ENCODE measurements around the gene MEIS2.

Gene MEIS2

GRCh38 chr15:37031198-37031597 is 69.2 kb downstream of the MEIS2 start:
- Histone ChIP-seq H3K4me1 (ENCODE audit: insufficient read depth, low read length) (peaks cover 17% of the 10 kb centered on the region; the same call in 1 of the 2 replicates), H3K9me3 (ENCODE audit: insufficient read depth, low read depth, low read length) (no peaks in the 10 kb centered on the region), H3K4me3 (ENCODE audit: low read length) (no peak overlapping the region), H3K36me3 (ENCODE audit: insufficient read depth, low read depth, low read length) (no peaks in the 10 kb centered on the region), H3K27me3 (ENCODE audit: insufficient read depth, low read length) (no peaks in the 10 kb centered on the region), H3K27ac (ENCODE audit: low read length) (no peak overlapping the region), H3K9ac (ENCODE audit: low read depth, low read length) (no peak overlapping the region)

DNA sequence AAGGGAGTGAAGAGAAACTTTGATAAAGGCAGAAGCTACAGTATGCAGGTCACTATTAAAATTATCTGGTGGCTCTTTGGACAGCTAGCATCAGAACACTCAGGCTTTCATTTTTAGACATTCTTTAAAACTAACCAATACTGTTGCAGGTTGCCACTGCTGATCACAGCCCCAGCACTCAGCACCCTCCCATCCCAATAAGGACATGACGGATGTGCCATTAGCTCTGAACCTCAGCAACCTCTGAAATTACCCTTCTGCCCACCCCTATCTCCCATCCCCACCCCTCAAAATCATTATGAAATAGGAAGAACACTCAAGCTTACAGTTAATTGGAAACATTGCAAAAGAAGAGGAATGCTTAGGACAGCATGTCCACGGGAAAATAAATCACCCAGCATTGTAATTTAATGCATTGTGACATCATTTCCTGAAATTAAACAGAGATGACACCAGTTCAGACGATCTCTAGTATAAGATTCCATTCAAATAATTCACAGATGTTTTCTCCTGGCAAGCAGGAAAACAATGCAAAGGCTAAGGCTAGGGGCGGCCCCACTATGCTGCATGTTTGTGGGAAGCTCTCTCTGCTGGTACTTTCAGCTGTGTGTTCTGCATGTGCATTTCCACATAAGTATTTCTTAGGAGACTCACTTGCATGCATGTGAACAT is 71.6 kb downstream of the MEIS2 start:
- Histone ChIP-seq H3K4me3 (ENCODE audit: low read length) (no peak overlapping the region), H3K27me3 (ENCODE audit: insufficient read depth, low read length) (no peaks in the 10 kb centered on the region), H3K9ac (ENCODE audit: low read depth, low read length) (no peak overlapping the region), H3K9me3 (ENCODE audit: insufficient read depth, low read depth, low read length) (no peaks in the 10 kb centered on the region), H3K4me1 (ENCODE audit: insufficient read depth, low read length) (peaks cover 14% of the 10 kb centered on the region; the same call in 1 of the 2 replicates), H3K36me3 (ENCODE audit: insufficient read depth, low read depth, low read length) (no peaks in the 10 kb centered on the region), H3K27ac (ENCODE audit: low read length) (no peak overlapping the region)

GRCh38 chr15:37020852-37021251 is 79.5 kb downstream of the MEIS2 start:
- Histone ChIP-seq H3K4me3 (ENCODE audit: low read length) (no peak overlapping the region), H3K9me3 (ENCODE audit: insufficient read depth, low read depth, low read length) (no peaks in the 10 kb centered on the region), H3K4me1 (ENCODE audit: insufficient read depth, low read length) (peaks cover 1% of the 10 kb centered on the region; the same call in 1 of the 2 replicates), H3K27me3 (ENCODE audit: insufficient read depth, low read length) (no peaks in the 10 kb centered on the region), H3K27ac (ENCODE audit: low read length) (no peak overlapping the region), H3K9ac (ENCODE audit: low read depth, low read length) (no peak overlapping the region), H3K36me3 (ENCODE audit: insufficient read depth, low read depth, low read length) (no peaks in the 10 kb centered on the region)

DNA sequence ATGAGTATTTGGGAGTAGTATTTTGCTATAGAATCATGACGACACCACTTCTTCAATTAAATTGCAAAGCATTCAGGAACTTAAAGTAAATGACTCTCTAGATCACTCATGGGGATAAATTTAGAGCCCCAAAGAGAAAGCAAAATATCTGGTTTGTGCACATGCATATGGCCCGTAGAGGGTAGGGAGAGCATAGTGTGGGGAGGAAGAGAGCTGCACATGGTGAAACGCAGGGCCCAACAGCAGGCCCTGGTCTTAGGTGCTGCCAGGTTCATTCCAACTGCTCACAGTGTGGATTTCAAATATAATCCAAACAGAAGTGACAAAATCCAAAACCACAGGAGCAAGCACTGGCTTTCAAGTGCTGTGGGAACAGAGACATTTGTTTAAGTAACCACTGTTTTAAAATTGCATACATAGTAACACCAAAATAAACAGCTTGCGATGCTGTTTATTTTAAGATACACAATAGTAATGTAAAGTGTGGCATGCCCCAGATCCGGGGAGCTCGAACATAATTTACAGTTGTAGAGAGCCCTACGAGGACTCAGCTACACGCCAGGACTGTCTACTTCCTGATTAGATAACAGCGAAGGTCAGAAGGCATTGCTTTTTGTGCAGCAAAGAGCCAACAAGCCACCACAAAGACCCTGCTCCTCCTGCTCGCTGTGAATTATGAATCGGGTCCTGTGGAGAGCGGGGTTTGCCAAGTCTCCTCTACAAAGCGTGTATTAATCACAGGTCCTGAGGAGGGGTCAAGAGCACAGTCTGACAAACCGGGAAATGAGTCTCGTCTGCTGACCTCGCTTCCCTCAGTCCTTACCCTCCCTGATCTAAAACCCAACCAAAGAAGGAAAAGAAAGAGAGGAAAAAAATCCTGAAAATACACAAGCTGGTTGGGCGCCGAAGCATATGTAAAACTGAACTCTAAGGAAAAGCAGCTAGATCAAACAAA is 80.6 kb downstream of the MEIS2 start:
- no peak overlapping the region for H3K4me3 ChIP-seq (ENCODE audit: low read length)
- H3K4me1 ChIP-seq (ENCODE audit: insufficient read depth, low read length), result peaks cover 7% of the 10 kb centered on the region; the same call in 1 of the 2 replicates
- H3K36me3 ChIP-seq (ENCODE audit: insufficient read depth, low read depth, low read length), result no peaks in the 10 kb centered on the region
- H3K9me3 ChIP-seq (ENCODE audit: insufficient read depth, low read depth, low read length), result no peaks in the 10 kb centered on the region
- H3K27me3 ChIP-seq (ENCODE audit: insufficient read depth, low read length), result no peaks in the 10 kb centered on the region
- no peak overlapping the region for H3K9ac ChIP-seq (ENCODE audit: low read depth, low read length)
- H3K27ac ChIP-seq (ENCODE audit: low read length), result no peak overlapping the region

GRCh38 chr15:37017031-37017625 is 83.2 kb downstream of the MEIS2 start:
- no peaks in the 10 kb centered on the region for H3K36me3 ChIP-seq (ENCODE audit: insufficient read depth, low read depth, low read length)
- H3K9me3 ChIP-seq (ENCODE audit: insufficient read depth, low read depth, low read length), result no peaks in the 10 kb centered on the region
- no peak overlapping the region for H3K27ac ChIP-seq (ENCODE audit: low read length)
- no peak overlapping the region for H3K9ac ChIP-seq (ENCODE audit: low read depth, low read length)
- H3K27me3 ChIP-seq (ENCODE audit: insufficient read depth, low read length), result no peaks in the 10 kb centered on the region
- no peak overlapping the region for H3K4me3 ChIP-seq (ENCODE audit: low read length)
- peaks cover 10% of the 10 kb centered on the region; the same call in 1 of the 2 replicates for H3K4me1 ChIP-seq (ENCODE audit: insufficient read depth, low read length)

DNA sequence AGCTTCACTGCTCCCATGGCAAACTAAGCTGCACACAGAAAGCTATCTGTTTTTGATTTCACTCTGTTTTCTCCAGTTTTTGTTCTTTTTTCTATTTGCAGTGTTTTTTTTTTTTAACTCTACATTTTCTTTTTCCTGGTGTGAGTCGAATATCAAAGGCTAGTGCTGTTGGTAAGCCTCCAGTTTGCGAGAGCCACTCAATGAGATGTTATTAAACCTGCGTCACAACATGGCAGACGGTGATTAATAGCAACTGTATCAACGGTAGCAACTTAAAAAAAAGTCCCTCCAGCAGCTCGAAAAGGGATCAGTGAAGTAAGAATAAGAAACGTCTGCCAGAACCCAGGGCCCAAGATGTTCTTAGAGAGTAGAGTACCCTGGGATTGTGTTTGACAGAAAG is 84.1 kb downstream of the MEIS2 start:
- Histone ChIP-seq H3K4me1 (ENCODE audit: insufficient read depth, low read length) (peaks cover 10% of the 10 kb centered on the region; the same call in 1 of the 2 replicates), H3K36me3 (ENCODE audit: insufficient read depth, low read depth, low read length) (no peaks in the 10 kb centered on the region), H3K9me3 (ENCODE audit: insufficient read depth, low read depth, low read length) (no peaks in the 10 kb centered on the region), H3K4me3 (ENCODE audit: low read length) (no peak overlapping the region), H3K27ac (ENCODE audit: low read length) (no peak overlapping the region), H3K27me3 (ENCODE audit: insufficient read depth, low read length) (no peaks in the 10 kb centered on the region), H3K9ac (ENCODE audit: low read depth, low read length) (no peak overlapping the region)

DNA sequence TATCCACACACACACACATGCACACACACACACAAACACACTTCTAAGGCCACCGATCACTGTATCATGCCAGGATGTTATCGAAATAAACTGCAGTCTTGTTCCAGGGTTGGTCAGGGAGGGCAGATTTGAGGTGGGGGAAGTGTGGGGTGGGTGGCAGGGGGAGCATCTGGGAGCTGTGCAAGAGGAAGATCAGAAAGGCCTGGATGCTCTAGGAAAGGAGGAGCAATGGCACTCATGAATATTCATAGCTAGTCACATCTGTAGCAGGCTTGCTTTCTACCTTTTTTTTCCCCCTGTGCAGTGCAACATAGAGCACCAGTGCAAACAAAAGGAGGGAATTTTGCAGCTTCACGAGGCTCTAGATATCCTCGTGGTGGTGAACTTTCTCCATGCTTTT is 84.9 kb downstream of the MEIS2 start:
- Histone ChIP-seq H3K4me1 (ENCODE audit: insufficient read depth, low read length) (peaks cover 10% of the 10 kb centered on the region; the same call in 1 of the 2 replicates), H3K9me3 (ENCODE audit: insufficient read depth, low read depth, low read length) (no peaks in the 10 kb centered on the region), H3K4me3 (ENCODE audit: low read length) (no peak overlapping the region), H3K36me3 (ENCODE audit: insufficient read depth, low read depth, low read length) (no peaks in the 10 kb centered on the region), H3K9ac (ENCODE audit: low read depth, low read length) (no peak overlapping the region), H3K27me3 (ENCODE audit: insufficient read depth, low read length) (no peaks in the 10 kb centered on the region), H3K27ac (ENCODE audit: low read length) (no peak overlapping the region)

DNA sequence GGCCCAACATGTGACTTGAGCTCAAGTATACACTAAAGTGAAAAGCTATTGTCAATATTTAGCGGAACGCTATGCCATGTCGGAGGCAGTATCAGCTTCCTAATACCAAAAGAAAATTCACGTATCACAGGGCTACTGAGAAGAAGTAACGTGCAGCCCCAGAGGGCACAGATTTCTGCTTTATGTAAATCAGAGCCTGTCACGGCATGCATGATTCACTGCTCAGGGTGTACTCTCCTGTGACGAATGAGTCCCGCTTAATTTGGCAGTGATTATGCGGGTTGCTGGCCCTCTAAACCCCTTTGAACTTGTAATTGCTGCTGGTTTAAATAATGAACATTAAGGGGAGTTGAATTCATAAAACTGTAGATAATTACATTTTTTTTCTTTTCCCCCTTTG is 85.3 kb downstream of the MEIS2 start:
- H3K36me3 ChIP-seq (ENCODE audit: insufficient read depth, low read depth, low read length), result no peaks in the 10 kb centered on the region
- H3K4me1 ChIP-seq (ENCODE audit: insufficient read depth, low read length), result peaks cover 10% of the 10 kb centered on the region; the same call in 1 of the 2 replicates
- H3K9me3 ChIP-seq (ENCODE audit: insufficient read depth, low read depth, low read length), result no peaks in the 10 kb centered on the region
- H3K9ac ChIP-seq (ENCODE audit: low read depth, low read length), result no peak overlapping the region
- H3K27me3 ChIP-seq (ENCODE audit: insufficient read depth, low read length), result no peaks in the 10 kb centered on the region
- H3K4me3 ChIP-seq (ENCODE audit: low read length), result no peak overlapping the region
- H3K27ac ChIP-seq (ENCODE audit: low read length), result no peak overlapping the region

DNA sequence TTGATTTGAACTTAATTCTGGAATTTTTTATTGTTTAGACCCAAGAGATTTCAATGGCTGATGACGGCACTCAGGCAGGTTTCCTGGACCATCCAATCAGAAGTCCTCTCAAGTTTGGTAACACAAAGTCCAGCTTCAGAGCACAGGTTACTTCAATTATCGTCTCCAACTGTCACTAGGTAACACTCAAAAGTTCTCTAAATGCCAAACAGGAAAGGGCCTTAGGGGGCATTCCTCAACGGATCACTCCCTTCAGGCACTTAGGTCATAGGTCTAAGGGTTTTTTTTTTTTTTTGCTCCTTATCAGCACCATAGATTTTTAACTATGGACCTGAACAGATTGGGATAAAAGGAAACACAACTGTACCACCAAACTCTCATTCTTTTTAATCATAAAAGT is 85.8 kb downstream of the MEIS2 start:
- H3K27ac ChIP-seq (ENCODE audit: low read length), result no peak overlapping the region
- no peaks in the 10 kb centered on the region for H3K27me3 ChIP-seq (ENCODE audit: insufficient read depth, low read length)
- no peaks in the 10 kb centered on the region for H3K9me3 ChIP-seq (ENCODE audit: insufficient read depth, low read depth, low read length)
- no peak overlapping the region for H3K9ac ChIP-seq (ENCODE audit: low read depth, low read length)
- no peak overlapping the region for H3K4me3 ChIP-seq (ENCODE audit: low read length)
- H3K36me3 ChIP-seq (ENCODE audit: insufficient read depth, low read depth, low read length), result no peaks in the 10 kb centered on the region
- peaks cover 10% of the 10 kb centered on the region; the same call in 1 of the 2 replicates for H3K4me1 ChIP-seq (ENCODE audit: insufficient read depth, low read length)

DNA sequence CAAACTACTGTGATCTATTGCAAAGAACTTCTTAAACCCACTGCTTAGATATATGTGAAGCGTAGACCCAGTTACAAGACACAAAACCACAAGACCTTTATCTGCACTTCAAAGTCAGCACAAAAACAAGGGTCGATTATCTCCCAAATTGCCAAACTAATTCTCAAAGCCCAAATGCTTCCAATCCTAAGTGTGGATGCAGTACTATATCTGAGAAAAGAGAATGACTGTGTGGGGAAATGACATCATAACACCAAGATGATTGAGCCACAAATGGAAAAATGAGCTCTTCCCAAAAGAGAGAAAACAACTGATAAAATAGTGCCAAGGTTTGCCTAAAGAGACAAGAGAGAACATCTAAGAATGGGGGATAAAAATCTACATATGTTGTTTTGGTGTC is 86.2 kb downstream of the MEIS2 start:
- Histone ChIP-seq H3K27ac (ENCODE audit: low read length) (no peak overlapping the region), H3K4me3 (ENCODE audit: low read length) (no peak overlapping the region), H3K27me3 (ENCODE audit: insufficient read depth, low read length) (no peaks in the 10 kb centered on the region), H3K9me3 (ENCODE audit: insufficient read depth, low read depth, low read length) (no peaks in the 10 kb centered on the region), H3K4me1 (ENCODE audit: insufficient read depth, low read length) (peaks cover 10% of the 10 kb centered on the region; the same call in 1 of the 2 replicates), H3K9ac (ENCODE audit: low read depth, low read length) (no peak overlapping the region), H3K36me3 (ENCODE audit: insufficient read depth, low read depth, low read length) (no peaks in the 10 kb centered on the region)

GRCh38 chr15:37010595-37010994 is 89.8 kb downstream of the MEIS2 start:
- Histone ChIP-seq H3K9ac (ENCODE audit: low read depth, low read length) (no peak overlapping the region), H3K27ac (ENCODE audit: low read length) (no peak overlapping the region), H3K9me3 (ENCODE audit: insufficient read depth, low read depth, low read length) (no peaks in the 10 kb centered on the region), H3K27me3 (ENCODE audit: insufficient read depth, low read length) (no peaks in the 10 kb centered on the region), H3K36me3 (ENCODE audit: insufficient read depth, low read depth, low read length) (no peaks in the 10 kb centered on the region), H3K4me1 (ENCODE audit: insufficient read depth, low read length) (peaks cover 6% of the 10 kb centered on the region; the same call in 1 of the 2 replicates), H3K4me3 (ENCODE audit: low read length) (no peak overlapping the region)
